HG02938 (cell line): ENCODE measurements around the gene BEND3.
"Not testable (repeated sequence)": the region's sequence is repeated elsewhere in the genome, so short reads cannot be mapped to it uniquely, and the experiment has no call there.

Experiments used
- ATAC-seq: cut with Tn5 transposase; IDR thresholded peaks from one replicate; pipeline ENCODE4 v1.9.1; 2021; ENCODE audit warnings: mild to moderate bottlenecking, moderate library complexity; ENCODE audit not compliant: unreplicated experiment

Gene BEND3

GRCh38 chr6:107114926-107115694 lies at the start of gene BEND3:
BEND3 (minus strand) TSS chr6:107115515; CDS start chr6:107099285, 16,230 bp downstream.
- ATAC-seq: peak; percentile 18

- not testable (repeated sequence) for ATAC-seq
These were observed 49.0 kb upstream of the BEND3 start for GRCh38 chr6:107164299-107164698.

- no peak for ATAC-seq
These were observed 46.2 kb upstream of the BEND3 start for GRCh38 chr6:107161521-107161920.

- no peak for ATAC-seq
These were observed 41.3 kb upstream of the BEND3 start for GRCh38 chr6:107156617-107157016.

GRCh38 chr6:107154801-107155160 lies 39.5 kb upstream of the BEND3 start:
- ATAC-seq: no peak

- ATAC-seq: no peak
These were observed 39.0 kb upstream of the BEND3 start for GRCh38 chr6:107154131-107154800.

- no peak for ATAC-seq
These were observed 37.5 kb upstream of the BEND3 start for GRCh38 chr6:107152638-107153430.

GRCh38 chr6:107144666-107145065 lies 29.4 kb upstream of the BEND3 start:
- no peak for ATAC-seq

GRCh38 chr6:107144014-107144413 lies 28.7 kb upstream of the BEND3 start:
- no peak for ATAC-seq

GRCh38 chr6:107140581-107140980 lies 25.3 kb upstream of the BEND3 start:
- no peak for ATAC-seq

- not testable (repeated sequence) for ATAC-seq
These were observed 21.0 kb upstream of the BEND3 start for GRCh38 chr6:107136324-107136723.

- not testable (repeated sequence) for ATAC-seq
These were observed 19.8 kb upstream of the BEND3 start for GRCh38 chr6:107135048-107135680.

GRCh38 chr6:107132330-107132954 lies 17.1 kb upstream of the BEND3 start:
- ATAC-seq: no peak

- no peak for ATAC-seq
These were observed 14.1 kb upstream of the BEND3 start for GRCh38 chr6:107129370-107129925.

- ATAC-seq: no peak
These were observed 13.3 kb upstream of the BEND3 start for GRCh38 chr6:107128577-107128976.

- ATAC-seq: no peak
These were observed 12.9 kb upstream of the BEND3 start for GRCh38 chr6:107128175-107128574.

- no peak for ATAC-seq
These were observed 10.5 kb upstream of the BEND3 start for GRCh38 chr6:107125771-107126170.

GRCh38 chr6:107124934-107125348 lies 9.6 kb upstream of the BEND3 start:
- ATAC-seq: peak; percentile 74

GRCh38 chr6:107123501-107123900 lies 8.2 kb upstream of the BEND3 start:
- no peak for ATAC-seq

GRCh38 chr6:107122748-107123147 lies 7.4 kb upstream of the BEND3 start:
- ATAC-seq: no peak
